Hematopoietic multipotent progenitor cell treated with erythropoietin and hydrocortisone succinate and interleukin-3 and kit ligand, for 15 days (in vitro differentiated cells): Measurements from ENCODE around the gene MMP1.

Experiments
- DNase-seq: peaks from one replicate; pipeline ENCODE4 v3.0.0-alpha.2; 2015; ENCODE audit warnings: low spot score

Gene MMP1

GRCh38 chr11:102806296-102806695 is 8.3 kb upstream of the MMP1 start:
- DNase-seq, result no peak

GRCh38 chr11:102802341-102802740 is 4.4 kb upstream of the MMP1 start:
- no peak for DNase-seq

GRCh38 chr11:102800767-102801166 is 2.8 kb upstream of the MMP1 start:
- DNase-seq, result no peak

- DNase-seq, result no peak
Measured at GRCh38 chr11:102799681-102800340, 1.9 kb upstream of the MMP1 start.

- peak; percentile 9 for DNase-seq
Measured at GRCh38 chr11:102794382-102794781, 3.6 kb downstream of the MMP1 start.

GRCh38 chr11:102793677-102794290 is 4.2 kb downstream of the MMP1 start:
- no peak for DNase-seq

- no peak for DNase-seq
Measured at GRCh38 chr11:102792604-102793003, 5.4 kb downstream of the MMP1 start.

- no peak for DNase-seq
Measured at GRCh38 chr11:102791271-102792036, 6.5 kb downstream of the MMP1 start.

GRCh38 chr11:102788334-102788995 is 9.5 kb downstream of the MMP1 start:
- no peak for DNase-seq

- DNase-seq, result no peak
Measured at GRCh38 chr11:102784380-102784779, 13.6 kb downstream of the MMP1 start.

- DNase-seq, result no peak
Measured at GRCh38 chr11:102783720-102784119, 14.2 kb downstream of the MMP1 start.

- DNase-seq, result no peak
Measured at GRCh38 chr11:102783016-102783415, 14.9 kb downstream of the MMP1 start.

- no peak for DNase-seq
Measured at GRCh38 chr11:102781676-102782075, 16.3 kb downstream of the MMP1 start.

GRCh38 chr11:102780491-102780918 is 17.5 kb downstream of the MMP1 start, which contains the start of gene MMP10:
Gene MMP10 (minus strand): TSS chr11:102780628. CDS start chr11:102780591, 37 bp downstream.
- no peak for DNase-seq

GRCh38 chr11:102776454-102776853 is 21.5 kb downstream of the MMP1 start:
- DNase-seq, result no peak

- DNase-seq, result no peak
Measured at GRCh38 chr11:102773386-102773785, 24.6 kb downstream of the MMP1 start.

- no peak for DNase-seq
Measured at GRCh38 chr11:102771351-102771750, 26.6 kb downstream of the MMP1 start.

GRCh38 chr11:102770191-102770590 is 27.8 kb downstream of the MMP1 start:
- no peak for DNase-seq

GRCh38 chr11:102767800-102768199 is 30.2 kb downstream of the MMP1 start:
- DNase-seq, result no peak

- DNase-seq, result no peak
Measured at GRCh38 chr11:102763440-102763839, 34.5 kb downstream of the MMP1 start.

GRCh38 chr11:102762361-102762767 is 35.6 kb downstream of the MMP1 start:
- no peak for DNase-seq

- no peak for DNase-seq
Measured at GRCh38 chr11:102761646-102762238, 36.2 kb downstream of the MMP1 start.
